Hematopoietic multipotent progenitor cell (in vitro differentiated cells): ENCODE results near the gene PTPRG. TPM values are rescaled to one million over a fixed set of nuclear protein-coding genes. Genes with fewer than 3 reads are reported as not detected.
A peak's percentile ranks its signal among the peaks of the same experiment; 100 is the strongest.

ENCODE experiments used
- DNase-seq, 3 donors: peaks; one replicate each; pipeline ENCODE4 v3.0.0-alpha.2; 2011 to 2015; ENCODE audit warnings: low read depth in 2 of 3, low spot score in 2 of 3
- total RNA-seq: library from RNA; depleted of rRNA; stranded (reverse); fragments of >200 nt; gene quantifications from one replicate; pipeline ENCODE4 v1.2.3, GENCODE V29; 2012

PTPRG gene
- total RNA-seq, 1 donor = under 0.01 TPM

DNA sequence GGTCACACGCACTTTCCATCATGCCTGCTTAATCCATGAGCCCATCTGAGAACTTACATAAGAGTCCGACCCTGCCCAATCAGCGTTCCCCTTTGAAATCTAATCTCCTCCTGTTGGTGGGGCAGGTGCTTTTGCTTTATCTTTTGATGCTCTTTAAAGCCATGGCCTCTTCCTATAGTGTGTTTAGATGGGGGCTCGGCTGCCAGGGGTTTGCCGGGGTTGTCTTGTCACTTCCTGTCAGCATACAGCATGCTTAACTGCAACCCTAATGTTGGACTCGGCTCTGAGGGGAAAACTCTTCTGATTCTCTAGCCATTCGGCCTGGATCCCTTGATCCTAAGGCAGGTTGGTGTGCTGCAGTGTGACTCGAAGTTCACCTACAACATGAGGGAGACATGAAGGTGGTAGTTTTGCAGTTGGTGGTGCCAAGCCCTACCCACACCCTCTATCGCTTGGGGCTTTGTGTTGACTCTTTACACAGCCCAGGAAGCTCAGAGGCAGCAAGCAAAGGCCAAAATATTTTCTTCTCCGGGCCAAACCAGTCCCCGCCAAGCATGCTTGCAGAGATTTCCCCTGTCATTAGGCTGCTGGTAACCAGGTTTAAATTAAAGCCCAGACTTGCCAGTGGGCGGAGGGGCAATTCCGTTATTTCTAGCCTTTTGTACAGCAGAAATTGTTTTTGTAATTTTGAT is 593.2 kb downstream of the PTPRG start:
- no peak for DNase-seq

DNA sequence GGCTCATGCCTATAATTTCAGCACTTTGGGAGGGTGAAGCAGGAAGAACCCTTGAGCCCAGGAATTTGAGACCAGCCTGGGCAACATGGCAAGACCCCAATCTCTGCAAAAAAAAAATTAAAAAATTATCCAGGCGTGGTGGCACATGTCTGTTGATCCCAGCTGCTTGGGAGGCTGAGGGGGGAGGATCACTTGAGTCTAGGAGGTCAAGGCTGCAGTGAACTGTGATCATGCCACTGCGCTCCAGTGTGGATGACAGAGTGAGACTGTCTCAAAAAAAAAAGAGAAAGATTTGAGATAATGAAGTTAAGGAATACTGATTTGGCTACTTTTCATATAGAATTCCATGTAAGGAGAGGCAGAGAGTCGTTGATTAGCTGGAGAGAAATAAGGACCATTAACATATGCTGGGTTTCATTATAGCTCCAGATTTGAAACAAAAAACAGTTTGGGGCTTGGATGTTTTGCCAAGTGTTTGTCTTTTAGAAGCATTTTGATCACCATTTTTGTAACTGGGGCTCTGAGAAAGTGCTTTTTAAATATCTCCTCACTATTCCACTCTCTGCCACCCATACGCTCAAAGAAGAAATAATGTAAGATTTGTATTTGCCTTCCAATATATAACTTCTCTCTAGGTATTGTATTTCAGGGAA is 597.8 kb downstream of the PTPRG start:
- DNase-seq = no peak

DNA sequence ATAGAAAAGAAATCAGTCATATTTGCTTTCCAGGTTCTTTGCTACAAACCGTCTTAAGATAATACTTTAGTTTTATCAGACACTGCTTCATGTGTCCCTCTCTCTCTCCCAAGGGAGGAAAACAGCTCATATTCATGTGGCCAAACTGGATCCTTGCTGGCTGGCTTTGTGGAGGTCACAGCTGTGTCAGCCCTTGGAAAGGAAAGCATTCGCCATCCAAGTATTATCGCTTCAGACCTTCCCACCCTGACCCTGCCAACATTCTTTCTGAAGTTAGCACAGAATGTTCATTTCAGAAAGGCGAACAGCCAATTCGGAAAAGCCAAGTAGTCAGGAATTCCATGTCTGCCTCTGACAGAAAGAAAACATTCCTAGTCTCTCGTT is 598.3 kb downstream of the PTPRG start:
- DNase-seq = no peak

- no peak for DNase-seq
Measured at GRCh38 chr3:62161371-62161770, 600.0 kb downstream of the PTPRG start.

- no peak for DNase-seq
Measured at GRCh38 chr3:62164196-62164595, 602.8 kb downstream of the PTPRG start.

DNA sequence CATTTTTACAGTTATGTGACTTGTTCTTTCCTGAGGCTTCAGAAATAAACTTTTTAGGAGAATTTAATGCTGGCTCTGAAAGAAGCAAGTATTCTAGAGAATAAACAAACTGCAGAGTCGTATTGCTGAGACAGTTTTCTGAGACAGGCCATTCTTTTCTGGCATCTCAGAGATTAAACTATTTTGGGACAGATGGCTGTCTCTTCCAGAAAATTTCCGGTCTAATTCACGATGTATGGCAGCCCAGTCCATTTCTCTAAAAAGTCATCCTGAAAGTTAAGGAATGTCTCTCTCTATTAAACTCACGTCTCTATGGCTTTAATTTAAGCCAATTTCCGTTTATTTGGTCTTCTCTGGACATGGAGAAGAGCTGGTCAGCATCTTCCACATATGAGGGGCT is 603.4 kb downstream of the PTPRG start:
- DNase-seq = no peak

DNA sequence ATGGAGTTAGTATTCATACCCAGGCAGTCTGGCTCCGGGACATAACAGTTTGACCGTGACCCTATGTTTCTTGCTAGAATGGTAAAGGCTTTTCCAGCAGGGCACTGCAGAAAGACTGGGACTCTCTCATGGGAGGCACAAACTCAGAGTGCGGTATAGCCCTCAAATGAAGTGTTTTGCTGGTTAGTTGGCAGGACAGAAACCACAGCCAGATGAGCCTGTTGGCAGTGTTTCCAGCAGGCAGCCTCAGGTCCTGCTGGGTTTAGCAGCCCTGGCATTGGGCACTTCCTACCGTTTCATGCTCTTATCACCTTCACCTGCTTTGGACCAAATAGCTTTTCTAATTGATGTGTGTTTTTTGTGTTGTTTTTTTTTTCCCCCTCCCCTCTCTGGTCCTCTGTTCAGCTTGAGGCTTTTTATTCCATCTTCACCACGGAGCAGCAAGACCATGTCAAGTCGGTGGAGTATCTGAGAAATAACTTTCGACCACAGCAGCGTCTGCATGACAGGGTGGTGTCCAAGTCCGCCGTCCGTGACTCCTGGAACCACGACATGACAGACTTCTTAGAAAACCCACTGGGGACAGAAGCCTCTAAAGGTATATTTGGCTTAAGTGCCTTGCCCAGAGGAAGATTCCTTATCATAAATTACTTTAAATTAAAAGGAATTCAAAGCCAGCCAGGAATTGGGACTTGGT is 606.3 kb downstream of the PTPRG start:
- no peak for DNase-seq

GRCh38 chr3:62168356-62168755 is 607.0 kb downstream of the PTPRG start:
- DNase-seq = no peak

DNA sequence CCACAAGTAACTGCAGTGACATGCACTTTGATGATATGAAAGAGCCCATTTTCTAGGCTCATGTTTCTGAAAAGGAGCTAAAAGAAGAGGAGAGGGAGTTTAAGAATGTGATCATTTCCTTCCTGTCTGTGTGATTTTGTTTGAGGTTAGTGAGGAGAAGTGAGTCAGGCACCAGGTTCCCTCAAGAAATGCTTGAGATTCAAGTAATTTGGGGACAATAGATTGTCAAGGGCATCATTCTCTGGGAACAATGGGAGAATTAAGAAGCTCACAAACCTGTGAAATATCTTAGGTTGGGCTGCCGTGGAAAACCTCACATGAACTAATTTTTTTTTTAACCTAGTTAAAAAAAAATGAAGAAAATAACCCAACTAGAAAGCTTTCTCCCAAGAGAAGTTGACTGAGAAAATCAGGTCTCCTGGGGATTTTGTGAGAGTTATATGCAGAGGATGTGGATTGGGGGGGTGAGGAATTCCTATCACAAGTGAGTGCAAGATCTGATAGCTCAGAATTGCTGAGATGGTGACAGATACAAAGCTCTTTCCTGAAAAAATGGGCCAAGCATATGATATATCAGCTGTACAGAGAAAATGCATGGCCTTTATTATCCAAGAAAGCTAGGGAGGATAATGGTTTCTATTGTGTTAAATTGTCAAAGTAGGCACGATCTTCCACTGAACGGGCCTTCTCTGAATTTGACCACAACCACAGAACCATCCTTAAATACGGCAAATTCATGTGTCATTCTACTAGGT is 608.7 kb downstream of the PTPRG start:
- no peak for DNase-seq

DNA sequence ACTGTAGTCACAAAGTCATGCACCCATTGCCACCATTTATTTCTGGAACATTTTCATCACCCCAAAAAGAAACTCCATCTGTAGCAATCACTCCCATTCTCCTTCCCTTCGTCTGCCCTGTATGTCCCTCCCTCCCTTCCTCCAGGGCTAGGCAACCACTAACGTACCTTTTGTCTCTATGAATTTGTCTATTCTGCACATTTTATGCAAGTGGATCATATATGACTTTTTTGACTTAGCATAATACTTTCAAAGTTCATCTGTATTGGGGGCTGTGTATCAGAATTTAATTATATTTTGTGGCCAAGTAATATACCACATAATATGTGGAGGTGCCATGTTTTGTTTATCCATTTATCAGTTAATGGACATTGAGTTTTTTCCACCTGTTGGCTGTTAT is 610.4 kb downstream of the PTPRG start:
- DNase-seq = no peak

DNA sequence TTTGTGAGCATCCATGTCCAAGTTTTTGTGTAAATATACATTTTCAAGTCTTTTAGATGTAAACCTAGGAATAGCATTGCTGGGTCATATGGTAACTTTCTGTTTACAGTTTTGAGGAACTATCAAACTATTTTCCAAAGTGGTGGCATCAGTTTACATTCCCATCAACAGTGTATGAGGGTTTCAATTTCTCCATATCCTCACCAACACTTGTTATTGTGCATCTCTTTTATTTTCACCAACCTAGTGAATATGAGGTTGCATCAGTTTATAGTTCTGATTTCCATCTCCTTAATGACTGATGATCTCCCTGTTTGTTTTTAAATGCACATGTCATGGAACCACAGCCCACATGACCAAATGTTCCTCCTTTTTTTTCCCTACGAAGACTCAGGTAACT is 610.8 kb downstream of the PTPRG start:
- DNase-seq = no peak

DNA sequence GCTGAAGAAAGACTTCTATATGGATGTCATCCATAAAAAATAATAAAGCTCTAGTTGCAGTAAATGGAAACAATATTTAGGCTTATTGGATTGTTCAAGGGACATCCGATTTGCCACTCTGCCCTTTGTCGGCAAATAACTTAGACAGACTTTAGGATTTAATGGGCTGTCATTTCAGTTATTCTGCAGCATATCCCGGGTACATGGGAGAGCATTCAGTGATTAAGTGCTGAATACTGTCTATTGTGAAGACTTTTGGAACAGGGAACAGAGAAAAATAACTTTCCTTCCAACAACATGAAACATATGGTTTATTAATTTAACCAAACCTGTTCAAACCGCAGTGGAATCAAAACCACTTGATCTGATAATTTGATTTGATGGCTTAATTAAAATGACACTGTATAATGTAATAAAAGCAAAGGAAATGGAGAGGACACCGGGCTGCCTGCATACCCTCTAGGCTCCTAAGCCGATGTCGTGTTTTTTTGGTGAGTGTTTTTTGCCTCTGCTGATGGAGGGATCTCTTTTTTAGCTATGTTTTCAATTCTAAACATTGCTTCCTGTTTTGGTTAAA is 612.7 kb downstream of the PTPRG start:
- no peak for DNase-seq

DNA sequence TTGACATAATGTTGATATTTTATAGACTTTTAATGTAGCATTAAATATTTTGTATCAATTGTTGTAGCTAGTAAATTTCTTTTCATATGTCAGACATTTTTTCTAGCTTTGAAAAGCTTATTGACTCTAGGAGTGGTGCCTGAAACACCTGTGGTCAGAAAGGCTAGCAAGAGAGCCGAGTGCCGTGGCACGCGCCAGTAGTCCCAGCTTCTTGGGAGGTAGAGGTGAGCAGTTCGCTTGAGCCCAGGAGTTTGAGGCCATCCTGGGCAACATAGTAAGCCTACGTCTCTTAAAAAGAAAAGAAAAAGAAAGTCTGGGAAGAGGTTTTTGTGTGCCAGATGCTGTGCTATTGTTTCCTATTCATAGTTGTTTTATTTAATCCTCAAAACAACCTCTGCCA is 613.8 kb downstream of the PTPRG start:
- no peak for DNase-seq

DNA sequence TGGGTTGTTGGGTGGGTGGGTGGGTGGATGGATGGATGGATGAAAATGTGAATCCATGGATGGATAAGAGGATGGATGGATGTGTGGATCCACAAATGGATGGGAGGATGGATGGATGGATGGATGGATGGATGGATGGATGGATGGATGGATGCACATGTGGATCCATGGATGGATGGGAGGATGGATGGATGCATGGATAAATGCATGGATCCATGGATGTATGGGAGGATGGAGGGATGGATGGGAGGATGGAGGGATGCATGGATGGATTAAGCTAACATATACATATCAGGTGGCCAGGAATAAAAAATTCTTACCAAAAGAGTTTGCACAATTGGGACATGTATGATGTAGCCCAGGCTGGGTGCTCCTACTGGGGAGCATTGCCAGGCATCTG is 616.7 kb downstream of the PTPRG start:
- DNase-seq = no peak

DNA sequence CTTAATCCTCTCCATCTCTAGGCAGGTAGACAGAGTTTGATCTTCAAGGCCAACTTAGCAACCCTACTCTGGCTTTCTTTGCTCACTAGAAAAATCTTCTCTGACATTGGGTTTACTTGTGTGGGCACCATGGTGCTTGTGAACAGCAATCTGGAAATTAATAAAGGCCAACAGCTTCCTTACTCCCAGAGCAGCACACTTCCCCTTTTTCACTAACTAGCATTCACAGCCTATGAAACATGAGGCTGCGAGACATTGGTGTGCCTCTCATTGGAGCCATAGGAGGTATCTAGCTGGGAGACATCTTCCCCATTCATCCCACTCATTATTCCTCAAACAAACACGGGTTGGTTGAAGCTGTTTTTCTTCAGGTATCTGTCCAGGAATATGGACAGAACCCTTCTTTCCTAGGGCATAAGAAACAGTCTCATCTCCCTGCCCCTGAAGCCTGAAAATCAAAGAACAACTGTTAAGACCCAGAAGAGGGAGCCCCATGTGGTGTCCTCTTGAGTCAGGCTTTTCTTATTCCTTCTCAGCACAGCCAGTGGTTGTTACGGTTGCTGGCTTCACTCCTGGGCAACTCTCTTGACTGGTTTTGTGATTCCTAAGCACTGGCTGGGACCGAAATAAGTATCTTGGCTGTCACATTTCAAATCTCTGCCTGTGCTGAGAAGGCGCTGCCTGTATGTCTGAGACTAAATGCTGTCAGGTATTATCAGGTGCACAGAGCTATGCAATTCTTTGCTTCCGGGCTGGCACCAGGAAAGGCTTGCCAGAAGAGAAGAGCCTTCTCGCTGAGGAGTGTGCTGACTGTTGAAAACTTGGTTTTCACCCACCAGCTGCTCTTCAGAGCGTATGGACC is 617.6 kb downstream of the PTPRG start:
- peak in 1 of 3 donors; percentile 8 for DNase-seq

DNA sequence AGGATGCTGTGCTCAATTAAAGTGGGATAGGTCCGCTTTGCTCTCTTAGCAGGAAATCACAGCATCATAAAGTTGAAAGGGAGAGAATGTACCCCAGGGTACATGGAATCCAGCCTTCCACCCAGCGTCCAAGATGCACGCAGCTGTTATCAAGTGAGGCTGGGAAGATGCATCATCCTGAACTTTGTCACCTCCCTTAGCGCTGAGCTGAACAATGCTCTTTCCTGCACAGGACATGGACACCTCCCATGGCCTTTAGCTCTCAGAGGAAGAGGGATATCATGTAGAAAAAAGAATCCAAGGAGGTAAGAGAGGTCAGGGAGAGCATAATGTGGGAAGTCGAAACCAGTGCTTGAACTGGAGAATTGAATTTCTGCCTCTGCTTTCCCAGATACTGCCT is 619.1 kb downstream of the PTPRG start:
- no peak for DNase-seq

DNA sequence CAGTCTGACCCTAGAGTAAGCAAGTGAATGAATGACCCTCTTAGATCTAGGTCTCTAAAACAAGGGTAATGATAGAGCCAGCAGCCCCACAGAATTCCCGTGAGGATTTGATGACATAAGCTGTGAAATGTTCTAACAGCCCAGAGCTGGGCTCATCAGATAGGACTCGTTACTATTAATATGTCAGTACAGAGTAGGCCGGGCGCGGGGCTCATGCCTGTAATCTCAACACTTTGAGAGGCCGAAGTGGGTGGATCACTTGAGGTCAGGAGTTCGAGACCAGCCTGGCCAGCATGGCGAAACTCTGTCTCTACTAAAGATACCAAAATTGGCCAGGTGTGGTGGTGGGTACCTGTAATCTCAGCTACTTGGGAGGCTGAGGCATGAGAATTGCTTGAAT is 621.7 kb downstream of the PTPRG start:
- no peak for DNase-seq

DNA sequence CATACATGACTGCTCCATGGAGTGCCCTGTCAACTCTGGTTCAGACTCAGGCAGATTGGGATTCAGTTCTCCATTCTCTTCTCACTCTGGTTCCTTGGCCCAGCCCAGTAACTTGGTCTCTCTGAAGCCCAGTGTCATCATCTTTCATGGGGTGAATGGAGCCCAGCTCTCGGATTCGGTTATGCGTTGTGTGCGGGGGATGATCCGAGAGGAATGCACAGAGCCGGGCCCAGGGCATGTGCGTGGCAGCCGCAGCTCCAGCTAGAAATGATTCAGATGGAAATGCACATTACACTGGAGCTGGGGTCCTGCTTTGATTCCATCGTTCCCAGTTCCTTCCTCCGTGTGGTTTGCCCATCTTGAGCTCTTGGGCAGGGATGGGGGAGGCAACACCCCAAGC is 622.6 kb downstream of the PTPRG start:
- DNase-seq = no peak

- no peak for DNase-seq
Measured at GRCh38 chr3:62184559-62184958, 623.2 kb downstream of the PTPRG start.

DNA sequence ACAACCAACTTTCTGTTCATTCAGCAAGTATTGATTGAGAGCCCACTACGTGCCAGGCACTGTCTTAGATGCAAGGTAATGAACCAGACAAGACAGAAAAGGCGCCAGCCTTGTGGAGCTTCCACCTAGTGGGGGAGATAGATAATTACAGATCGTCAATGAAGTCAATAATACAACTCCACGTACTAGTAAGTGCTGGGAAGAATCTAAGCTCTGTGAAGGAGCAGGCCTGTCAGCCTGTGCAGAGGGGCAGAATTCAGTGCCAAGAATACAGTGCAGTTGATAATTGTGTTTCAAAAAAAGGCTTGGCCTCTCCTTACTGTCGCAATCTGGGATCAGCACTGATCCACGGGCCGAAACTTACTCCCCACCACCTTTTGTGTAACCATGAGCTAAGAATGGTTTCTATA is 625.7 kb downstream of the PTPRG start:
- no peak for DNase-seq
